ENCODE data around the gene MACROD2.

DNA sequence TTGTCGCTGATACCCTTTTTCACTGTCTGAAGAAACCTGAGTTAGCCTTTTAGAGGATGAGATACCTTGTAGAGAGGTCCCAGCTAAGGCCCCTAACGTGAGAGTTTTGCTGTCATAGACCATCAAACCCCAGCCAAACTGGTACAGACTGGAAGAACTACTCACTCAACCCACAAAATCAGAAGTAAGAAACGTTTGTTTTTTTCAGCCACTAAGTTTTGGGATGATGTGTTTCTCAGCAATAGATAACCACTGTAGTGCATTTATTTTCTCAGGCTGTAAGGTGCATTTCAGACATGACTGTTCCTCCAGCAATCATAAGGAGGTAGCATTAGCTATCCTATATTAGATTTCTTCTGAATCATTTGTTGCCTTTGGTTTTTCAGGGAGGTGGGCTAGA is 749.4 kb downstream of the MACROD2 start:
- no peak for TF ChIP-seq YY1 (IDR thresholded peaks at IDR 0.05; ENCODE audit: insufficient read depth, insufficient read length)
- TF ChIP-seq SUZ12 (IDR thresholded peaks at IDR 0.05; ENCODE audit: extremely low read depth, insufficient read depth, insufficient read length): no peak
- no peak for TF ChIP-seq ZNF274 (IDR thresholded peaks at IDR 0.05; ENCODE audit: low read depth, low read length)
